Activated B cell treated with CpG ODN at 0.5 μM for 24 hours (primary cell): Measurements from ENCODE around the gene IL17RC. TPM values are rescaled to one million over a fixed set of nuclear protein-coding genes. Genes with fewer than 3 reads are reported as not detected.
"Not testable (repeated sequence)": the region's sequence is repeated elsewhere in the genome, so short reads cannot be mapped to it uniquely, and the experiment has no call there.

Experiments used
- ATAC-seq: fragments of 200-7000 bp; cut with Tn5 transposase; one replicate; pipeline ENCODE4 v1.10.0; 2021; ENCODE audit warnings: low read depth, mild to moderate bottlenecking, moderate library complexity
- CTCF ChIA-PET: fragments of 350-600 bp; sonication (Branson Sonifier 250); formaldehyde crosslinking; loops from one replicate; lab custom pipeline; 2021; ENCODE audit warnings: antibody characterized with exemption; lab: Charles Lee
- POLR2A ChIA-PET: fragments of 350-600 bp; sonication (Branson Sonifier 250); formaldehyde crosslinking; loops from one replicate; lab custom pipeline; 2021; ENCODE audit warnings: antibody characterized with exemption; lab: Charles Lee
- DNase-seq: peaks from one replicate; pipeline ENCODE4 v3.0.0; 2022
- H3K27ac Mint-ChIP-seq: one replicate; pipeline ENCODE4 v1.8.0; 2020; ENCODE audit warnings: mixed read lengths
- H3K27me3 Mint-ChIP-seq: one replicate; pipeline ENCODE4 v1.8.0; 2021; ENCODE audit warnings: mixed read lengths
- H3K36me3 Mint-ChIP-seq: one replicate; pipeline ENCODE4 v1.8.0; 2021; ENCODE audit warnings: low read depth, mixed read lengths
- H3K4me1 Mint-ChIP-seq: one replicate; pipeline ENCODE4 v1.8.0; 2021; ENCODE audit warnings: mixed read lengths
- H3K4me3 Mint-ChIP-seq: one replicate; pipeline ENCODE4 v1.8.0; 2020; ENCODE audit warnings: mild to moderate bottlenecking, mixed read lengths
- H3K9me3 Mint-ChIP-seq: one replicate; pipeline ENCODE4 v1.8.0; 2020; ENCODE audit warnings: mixed read lengths
- CTCF ChIP-seq: fragments of 200-600 bp; IDR thresholded peaks from one replicate; pipeline ENCODE4 v1.8.0; 2022; ENCODE audit warnings: antibody characterized with exemption, mild to moderate bottlenecking
- intact Hi-C: fragments of 100-400 bp; cut with micrococcal nuclease; formaldehyde crosslinking; loops from one replicate; pipeline ENCODE4 v1.15.1; 2024
- total RNA-seq: library from RNA; stranded (reverse); gene quantifications from 2 replicates; pipeline ENCODE4 v1.2.3, GENCODE V29; 2022

IL17RC gene
- total RNA-seq: 0.11 and 0.29 TPM in 2 replicates

- peak within 1 kb of the TSS; percentile 78 for H3K4me3 Mint-ChIP-seq
- H3K4me1 Mint-ChIP-seq: peaks cover 17% of the 10 kb centered on the region
- H3K36me3 Mint-ChIP-seq: no peaks in the 10 kb centered on the region
- H3K9me3 Mint-ChIP-seq: no peaks in the 10 kb centered on the region
- peak; percentile 61 for ATAC-seq
- POLR2A ChIA-PET: interaction anchor here (2.1 to 2.3 kb wide), 2 partner anchors 15 to 26 kb away, joined by 11 to 13 read pairs; partner anchors contain the start of genes CRELD1 and JAGN1
- CTCF ChIA-PET: no interaction called here
- intact Hi-C loops: loop anchor here (2.0 kb wide), 1 partner anchor 16 kb away; the partner anchor contains the start of gene CRELD1
- no peak for DNase-seq
- H3K27ac Mint-ChIP-seq: no peak within 1 kb of the TSS
- TF ChIP-seq CTCF: no peak
- peaks cover 7% of the 10 kb centered on the region for H3K27me3 Mint-ChIP-seq
Measured at GRCh38 chr3:9916734-9917680, at the start of gene IL17RC. IL17RC (plus strand) TSS chr3:9917098; CDS start chr3:9917316, 218 bp downstream.

- CTCF ChIA-PET: no interaction called here
- POLR2A ChIA-PET: no interaction called here
Measured at GRCh38 chr3:9867106-9867505, 49.8 kb upstream of the IL17RC start.

GRCh38 chr3:9869955-9870354 lies 46.9 kb upstream of the IL17RC start:
- no peaks in the 10 kb centered on the region for H3K36me3 Mint-ChIP-seq
- H3K4me3 Mint-ChIP-seq: no peak overlapping the region
- no peaks in the 10 kb centered on the region for H3K9me3 Mint-ChIP-seq
- H3K4me1 Mint-ChIP-seq: no peaks in the 10 kb centered on the region
- no peaks in the 10 kb centered on the region for H3K27me3 Mint-ChIP-seq
- no peak for DNase-seq
- TF ChIP-seq CTCF: no peak
- no peak for ATAC-seq
- ChIA-PET POLR2A (no interaction called here), CTCF (no interaction called here)
- intact Hi-C loops: no loop called here
- H3K27ac Mint-ChIP-seq: no peak overlapping the region

More at GRCh38 chr3:9867106-9867505, 49.8 kb upstream of the IL17RC start:
- Mint-ChIP-seq H3K27me3 (peaks cover 3% of the 10 kb centered on the region), H3K4me1 (peaks cover 2% of the 10 kb centered on the region), H3K9me3 (no peaks in the 10 kb centered on the region), H3K4me3 (no peak overlapping the region), H3K36me3 (no peaks in the 10 kb centered on the region), H3K27ac (no peak overlapping the region)
- DNase-seq (no peak), ATAC-seq (no peak)
- TF ChIP-seq CTCF: no peak
- intact Hi-C loops: no loop called here

- H3K36me3 Mint-ChIP-seq: no peaks in the 10 kb centered on the region
- intact Hi-C loops: no loop called here
- H3K4me1 Mint-ChIP-seq: no peaks in the 10 kb centered on the region
- no peak for TF ChIP-seq CTCF
- ChIA-PET CTCF (no interaction called here), POLR2A (interaction anchor here (0.7 kb wide), 1 partner anchor 148 kb away, joined by 10 read pairs; no protein-coding TSS in a partner anchor)
- DNase-seq (no peak), ATAC-seq (no peak)
- no peaks in the 10 kb centered on the region for H3K9me3 Mint-ChIP-seq
- H3K4me3 Mint-ChIP-seq: no peak overlapping the region
- no peak overlapping the region for H3K27ac Mint-ChIP-seq
- H3K27me3 Mint-ChIP-seq: no peaks in the 10 kb centered on the region
Measured at GRCh38 chr3:9870978-9871377, 45.9 kb upstream of the IL17RC start.

GRCh38 chr3:9872067-9872466 lies 44.8 kb upstream of the IL17RC start:
- DNase-seq, H3K27me3 Mint-ChIP-seq, H3K36me3 Mint-ChIP-seq, H3K4me3 Mint-ChIP-seq, intact Hi-C loops, ATAC-seq, H3K9me3 Mint-ChIP-seq, CTCF ChIA-PET, H3K27ac Mint-ChIP-seq, H3K4me1 Mint-ChIP-seq, POLR2A ChIA-PET: not testable (repeated sequence)
